DMS 273 treated with DMSO at 0.1 percent for 48 hours (cell line): ENCODE measurements around the gene UBL5.
"Not testable (repeated sequence)": the region's sequence is repeated elsewhere in the genome, so short reads cannot be mapped to it uniquely, and the experiment has no call there.

Experiments
- DNase-seq: peaks from one replicate; lab custom pipeline; 2025; lab: John Stamatoyannopoulos, UW

The UBL5 gene

GRCh38 chr19:9827289-9828238 lies at the start of gene UBL5:
TSS of gene UBL5 (plus strand) at chr19:9827918. CDS start at chr19:9828338, 420 bp downstream.
- peak; percentile 76 for DNase-seq

DNA sequence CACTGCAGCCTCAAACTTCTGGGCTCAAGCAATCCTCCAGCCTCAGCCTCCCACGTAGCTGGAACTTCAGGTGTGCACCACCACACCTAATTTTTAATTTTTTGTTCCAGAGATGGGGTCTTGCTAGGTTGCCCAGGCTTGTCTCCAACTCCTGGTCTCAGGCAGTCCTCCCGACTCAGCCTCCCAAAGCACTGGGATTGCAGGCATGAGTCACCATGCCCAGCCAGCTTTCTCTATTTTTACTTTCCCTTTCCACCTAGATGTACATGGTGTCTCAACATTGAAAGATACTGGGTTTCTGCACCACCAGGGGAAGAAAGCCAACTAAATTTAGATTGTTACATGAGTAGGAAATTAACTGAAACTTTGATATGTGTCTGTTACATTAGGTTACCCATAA lies 45.4 kb upstream of the UBL5 start:
- DNase-seq = no peak

DNA sequence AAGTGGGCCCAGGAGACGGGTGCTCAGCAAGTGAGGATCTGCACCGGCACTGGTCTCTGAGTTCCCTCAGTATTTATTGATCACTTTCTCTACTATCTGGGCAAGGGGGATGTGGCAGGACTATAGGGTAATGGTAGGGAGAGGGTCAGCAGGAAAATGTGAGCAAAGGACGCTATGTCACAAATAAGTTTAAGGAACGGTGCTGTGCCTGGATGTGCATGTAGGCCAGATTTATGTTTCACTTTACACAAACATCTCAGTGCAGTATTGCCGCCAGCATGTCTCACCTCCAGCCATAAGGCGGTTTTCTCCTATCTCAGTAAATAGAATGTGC lies 43.6 kb upstream of the UBL5 start:
- DNase-seq = not testable (repeated sequence)

- peak; percentile 46 for DNase-seq
These were observed 42.1 kb upstream of the UBL5 start for GRCh38 chr19:9785367-9786331.

- DNase-seq = no peak
These were observed 41.4 kb upstream of the UBL5 start for GRCh38 chr19:9786342-9786741.

DNA sequence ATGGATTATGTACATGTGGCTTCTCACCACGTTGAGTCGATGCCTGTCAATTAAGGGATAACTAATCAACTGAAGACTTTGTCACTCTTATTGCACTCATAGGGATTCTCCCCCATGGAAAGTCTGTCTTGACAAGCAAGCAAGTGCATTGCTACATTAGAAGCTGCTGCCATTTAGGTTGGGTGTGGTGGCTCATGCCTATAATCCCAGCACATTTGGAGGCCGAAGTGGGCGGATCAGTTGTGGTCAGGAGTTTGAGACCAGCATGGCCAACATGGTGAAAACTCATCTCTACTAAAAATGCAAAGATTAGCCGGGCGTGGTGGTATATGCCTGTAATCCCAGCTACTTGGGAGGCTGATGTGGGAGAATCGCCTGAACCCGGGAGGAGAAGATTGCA lies 40.9 kb upstream of the UBL5 start:
- no peak for DNase-seq

DNA sequence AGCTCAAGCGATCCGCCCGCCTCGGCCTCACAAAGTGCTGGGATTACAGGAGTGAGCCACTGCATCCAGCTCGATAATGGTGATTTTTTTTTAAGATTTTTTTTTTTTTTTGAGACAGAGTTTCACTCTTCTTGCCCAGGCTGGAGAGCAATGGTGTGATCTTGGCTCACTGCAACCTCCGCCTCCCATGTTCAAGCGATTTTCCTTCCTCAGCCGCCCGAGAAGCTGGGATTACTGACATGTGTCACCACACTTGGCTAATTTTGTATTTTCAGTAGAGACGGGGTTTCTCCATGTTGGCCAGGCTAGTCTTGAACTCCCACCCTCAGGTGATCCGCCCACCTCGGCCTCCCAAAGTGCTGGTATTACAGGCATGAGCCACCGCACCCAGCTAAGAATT lies 39.1 kb upstream of the UBL5 start:
- not testable (repeated sequence) for DNase-seq

- no peak for DNase-seq
These were observed 38.7 kb upstream of the UBL5 start for GRCh38 chr19:9789066-9789465.

DNA sequence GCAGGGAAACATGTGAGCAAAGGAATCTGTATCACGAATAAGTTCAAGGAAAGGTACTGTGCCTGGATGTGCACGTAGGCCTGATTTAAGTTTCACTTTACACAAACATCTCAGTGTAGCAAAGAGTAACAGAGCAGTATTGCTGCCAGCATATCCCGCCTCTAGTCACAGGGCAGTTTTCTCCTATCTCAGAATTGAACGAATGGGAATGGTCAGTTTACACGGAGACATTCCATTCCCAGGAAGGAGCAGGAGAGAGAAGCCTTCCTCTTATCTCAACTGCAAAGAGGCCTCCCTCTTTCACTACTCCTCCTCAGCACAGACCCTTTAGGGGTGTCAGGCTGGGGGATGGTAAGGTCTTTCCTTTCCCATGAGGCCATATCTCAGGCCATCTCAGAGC lies 38.1 kb upstream of the UBL5 start:
- DNase-seq = not testable (repeated sequence)

- DNase-seq = not testable (repeated sequence)
These were observed 36.7 kb upstream of the UBL5 start for GRCh38 chr19:9791073-9791367.

- DNase-seq = peak; percentile 10
These were observed 36.0 kb upstream of the UBL5 start for GRCh38 chr19:9791552-9792205.

DNA sequence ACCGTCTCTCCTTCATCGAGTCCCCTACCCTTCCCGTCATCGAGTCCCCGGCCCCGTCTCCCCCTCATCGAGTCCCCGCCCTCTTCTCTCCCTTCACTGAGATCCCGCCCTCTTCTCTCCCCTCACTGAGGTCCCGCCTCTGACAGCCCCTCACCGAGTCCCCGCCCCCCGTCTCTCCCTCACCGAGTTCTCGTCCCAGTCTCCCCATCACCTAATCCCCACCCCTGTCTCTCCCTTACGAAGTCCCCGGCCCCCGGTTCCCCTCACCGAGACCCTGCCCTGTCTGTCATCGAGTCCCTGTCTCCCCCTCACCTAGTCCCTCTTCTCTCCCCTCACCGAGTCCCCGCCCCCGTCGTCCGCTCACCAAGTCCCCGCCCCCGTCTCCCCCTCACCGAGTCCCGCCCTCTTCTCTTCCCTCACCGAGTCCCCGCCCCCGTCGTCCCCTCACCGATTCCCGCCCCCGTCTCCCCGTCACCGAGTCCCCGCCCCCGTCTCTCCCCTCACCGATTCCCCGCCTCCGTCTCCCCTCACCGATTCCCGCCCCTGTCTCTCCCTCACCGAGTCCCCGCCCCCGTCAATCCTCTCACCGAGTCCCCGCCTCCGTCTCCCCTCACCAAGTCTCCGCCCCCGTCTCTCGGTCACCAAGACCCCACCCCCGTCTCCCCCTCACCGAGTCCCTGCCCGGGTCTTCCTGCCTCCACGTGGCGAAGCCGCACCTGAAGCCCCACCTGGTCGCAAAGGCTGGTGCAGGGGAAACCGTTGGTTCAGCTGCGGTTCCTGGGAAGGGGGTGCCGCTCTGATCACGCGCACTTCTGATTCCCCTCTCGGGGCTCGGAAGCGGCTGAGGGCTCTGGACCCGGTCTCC lies 35.3 kb upstream of the UBL5 start:
- DNase-seq = peak; percentile 55

DNA sequence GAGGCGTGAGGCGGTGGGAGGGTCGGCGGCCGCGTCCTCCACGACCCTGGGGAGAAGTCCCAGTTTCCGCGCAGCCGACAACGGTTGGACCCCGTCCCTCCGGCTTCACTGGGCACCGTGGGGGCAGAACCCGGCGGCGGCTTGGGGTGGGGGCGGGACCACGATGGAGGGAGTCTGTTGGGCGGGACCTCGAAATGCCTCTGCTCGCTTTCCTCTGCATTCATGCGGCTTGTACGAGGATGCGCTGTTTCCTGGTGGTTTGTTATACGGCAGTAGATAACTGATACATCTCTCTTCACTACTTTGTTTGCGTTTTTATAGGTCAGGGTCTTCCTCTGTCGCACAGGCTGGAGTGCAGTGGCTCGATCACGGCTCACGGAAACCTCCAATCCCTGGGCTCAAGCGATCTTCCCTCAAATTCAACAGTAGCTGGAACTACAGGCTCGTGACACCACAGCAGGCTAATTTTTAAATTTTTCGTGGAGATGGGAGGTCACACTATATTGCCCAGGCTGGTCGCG lies 34.6 kb upstream of the UBL5 start:
- DNase-seq = no peak

GRCh38 chr19:9796113-9796773 lies 31.5 kb upstream of the UBL5 start:
- peak; percentile 72 for DNase-seq

GRCh38 chr19:9797871-9798270 lies 29.8 kb upstream of the UBL5 start:
- no peak for DNase-seq

DNA sequence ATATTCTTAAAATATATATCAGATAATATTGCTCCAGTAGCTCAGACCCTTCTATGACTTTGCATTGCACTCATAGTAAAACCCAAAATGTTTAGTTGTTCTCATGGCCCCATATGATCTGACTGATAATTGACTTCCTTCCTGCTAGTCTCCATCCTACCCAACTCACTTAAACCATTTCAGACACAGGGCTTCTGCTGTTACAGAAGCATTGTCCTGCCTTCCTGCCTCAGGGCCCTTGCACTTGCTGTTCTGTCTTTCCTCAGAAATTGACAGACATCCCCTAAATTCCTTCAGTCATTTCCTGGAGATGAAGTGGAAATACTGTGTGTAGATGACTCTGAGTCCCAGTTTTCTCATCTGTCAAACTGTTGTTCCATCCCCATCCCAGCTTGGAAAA lies 28.6 kb upstream of the UBL5 start:
- DNase-seq = no peak

GRCh38 chr19:9801976-9802375 lies 25.7 kb upstream of the UBL5 start:
- no peak for DNase-seq

DNA sequence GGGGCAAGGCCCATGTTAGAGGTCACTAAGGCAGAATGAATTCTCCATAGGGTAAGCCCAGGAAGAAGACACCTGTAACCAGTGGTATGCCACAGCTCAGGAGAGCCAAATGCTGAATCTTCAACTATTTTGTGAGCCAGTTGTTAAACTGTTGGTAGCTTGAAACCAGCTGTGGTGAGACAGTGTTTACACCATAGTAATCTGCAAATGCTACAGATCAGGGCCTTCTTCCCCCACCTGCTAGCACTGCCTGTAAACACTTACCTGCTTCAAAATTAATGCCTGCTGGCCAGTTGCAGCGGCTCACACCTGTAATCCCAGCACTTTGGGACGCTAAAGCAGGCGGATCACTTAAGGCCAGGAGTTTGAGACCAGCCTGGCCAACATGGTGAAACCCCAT lies 20.9 kb upstream of the UBL5 start:
- DNase-seq = no peak

DNA sequence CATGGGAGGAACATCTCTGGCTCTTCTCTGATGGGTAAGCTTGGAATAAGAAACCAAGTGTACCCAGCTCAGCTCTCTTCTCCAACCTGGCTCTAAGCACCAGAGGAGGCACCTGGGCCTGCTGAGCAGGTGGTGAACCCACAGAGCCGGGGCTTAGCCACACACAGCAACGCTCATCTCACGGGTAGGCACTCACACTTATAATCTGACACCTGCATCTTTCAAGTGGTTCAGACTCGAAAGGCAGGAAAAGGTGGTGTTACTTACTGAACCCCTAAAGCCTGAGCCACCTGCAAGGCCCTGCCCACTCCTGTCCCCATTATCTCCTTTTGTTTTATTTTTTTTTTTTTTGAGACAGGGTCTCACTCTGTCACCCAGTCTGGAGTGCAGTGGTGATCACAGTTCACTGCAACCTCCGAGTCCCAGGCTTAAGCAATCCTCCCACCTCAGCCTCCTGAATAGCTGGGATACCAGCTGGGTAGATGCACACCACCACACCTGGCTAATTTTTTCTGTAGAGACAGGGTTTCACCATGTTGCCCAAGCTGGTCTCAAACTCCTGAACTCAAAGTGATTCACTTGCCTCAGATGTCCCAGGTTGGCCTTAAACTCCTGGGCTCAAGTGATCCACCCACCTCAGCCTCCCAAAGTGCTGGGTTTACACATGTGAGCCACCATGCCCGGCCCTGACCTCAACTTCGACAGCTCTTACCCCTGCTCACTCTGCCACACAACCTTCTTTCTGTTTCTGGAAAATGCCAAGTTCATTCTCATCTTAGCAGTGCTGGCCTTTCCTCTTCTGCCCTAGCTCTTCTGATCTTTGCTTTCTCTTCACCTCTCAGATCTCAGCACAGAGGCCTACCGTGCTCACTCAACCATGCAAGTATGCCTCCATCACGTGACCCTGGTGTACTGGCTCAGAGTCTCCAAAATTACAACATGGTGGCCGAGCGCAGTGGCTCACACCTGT lies 18.6 kb upstream of the UBL5 start:
- no peak for DNase-seq
